ENCODE results near the gene SIGMAR1. TPM values are rescaled to one million over a fixed set of nuclear protein-coding genes. Genes with fewer than 3 reads are reported as not detected.

The SIGMAR1 gene
- total RNA-seq (10 to 100 TPM; 15.8 to 31.7 (median 22.3) TPM), polyA plus RNA-seq (10 to 100 TPM; 23.8 to 54.0 TPM)
- long read RNA-seq, donor 1, transcript SIGMAR1-201 (4 exons, 1,656 nt), result major isoform, 28 of 39 reads
- long read RNA-seq, donor 1, partial matches to known transcripts, result 0 of 39 reads
- long read RNA-seq, donor 1, other reads (novel, unspliced or antisense), result 10 of 39 reads
- long read RNA-seq, donor 2, transcript SIGMAR1-201 (4 exons, 1,656 nt), result major isoform, 27 of 34 reads
- long read RNA-seq, donor 2, partial matches to known transcripts, result 0 of 34 reads
- long read RNA-seq, donor 2, other reads (novel, unspliced or antisense), result 6 of 34 reads
- long read RNA-seq, donor 3, transcript SIGMAR1-207 (3 exons, 610 nt), result minor isoform, 5 of 108 reads
- long read RNA-seq, donor 3, transcript SIGMAR1-201 (4 exons, 1,656 nt), result major isoform, 94 of 108 reads
- long read RNA-seq, donor 3, partial matches to known transcripts, result 0 of 108 reads
- long read RNA-seq, donor 3, other reads (novel, unspliced or antisense), result 6 of 108 reads

GRCh38 chr9:34637356-34638137 lies at the start of gene SIGMAR1:
TSS of gene SIGMAR1 (minus strand) at chr9:34637787. CDS start at chr9:34637697, 90 bp downstream.
- peak; percentile 95 to 97 (median 96) for ATAC-seq
- Histone ChIP-seq H3K4me1 (peaks cover 5 to 38% (median 27%) of the 10 kb centered on the region in 9 donors), H3K36me3 (peaks cover 0 to 12% (median 0%) of the 10 kb centered on the region in 9 donors), H3K27me3 (no peaks in the 10 kb centered on the region), H3K4me3 (peak within 1 kb of the TSS; percentile 67 to 88 (median 76)), H3K27ac (peak within 1 kb of the TSS; percentile 66 to 96 (median 88)), H3K9me3 (no peaks in the 10 kb centered on the region)
- intact Hi-C loops (cut with DNase I), result no loop called here
- peak; percentile 94 to 95 for DNase-seq
- 0% methylated on average over 74 of the region's 74 CpGs for WGBS, 2 donors
- TF ChIP-seq CTCF (IDR thresholded peaks at IDR 0.05), result peak in 1 of 9 donors; percentile 5

GRCh38 chr9:34686732-34687131 lies 49.1 kb upstream of the SIGMAR1 start:
- no peak for TF ChIP-seq CTCF (IDR thresholded peaks at IDR 0.05)
- no peak overlapping the region for H3K4me3 ChIP-seq
- H3K36me3 ChIP-seq, result peaks cover 0 to 2% (median 0%) of the 10 kb centered on the region in 9 donors
- H3K9me3 ChIP-seq, result no peaks in the 10 kb centered on the region
- H3K27me3 ChIP-seq, result no peaks in the 10 kb centered on the region
- intact Hi-C loops (cut with DNase I), result no loop called here
- DNase-seq, result no peak
- peak overlapping the region in 1 of 10 donors; percentile 12 for H3K27ac ChIP-seq
- 51 to 55% methylated on average over 1 of the region's 1 CpG for WGBS, 2 donors
- no peak for ATAC-seq
- peaks cover 0 to 40% (median 0%) of the 10 kb centered on the region in 9 donors for H3K4me1 ChIP-seq

- Histone ChIP-seq H3K27me3 (no peaks in the 10 kb centered on the region), H3K4me1 (peaks cover 0 to 38% (median 0%) of the 10 kb centered on the region in 9 donors), H3K36me3 (peaks cover 0 to 7% (median 0%) of the 10 kb centered on the region in 9 donors), H3K9me3 (no peaks in the 10 kb centered on the region), H3K27ac (peak overlapping the region in 1 of 10 donors; percentile 38), H3K4me3 (no peak overlapping the region)
- no peak for TF ChIP-seq CTCF (IDR thresholded peaks at IDR 0.05)
- intact Hi-C loops (cut with DNase I), result no loop called here
- peak in 3 of 8 donors; percentile 43 to 53 (median 45) for ATAC-seq
- 76 to 84% methylated on average over 5 of the region's 5 CpGs for WGBS, 2 donors
- DNase-seq, result peak in 1 of 2 donors; percentile 21
Measured at GRCh38 chr9:34686231-34686630, 48.6 kb upstream of the SIGMAR1 start.

- 78 to 84% methylated on average over 4 of the region's 4 CpGs for WGBS, 2 donors
- DNase-seq (no peak), ATAC-seq (no peak)
- H3K9me3 ChIP-seq, result no peaks in the 10 kb centered on the region
- peaks cover 0 to 32% (median 0%) of the 10 kb centered on the region in 9 donors for H3K4me1 ChIP-seq
- H3K27ac ChIP-seq, result peak overlapping the region in 1 of 10 donors; percentile 38
- intact Hi-C loops (cut with DNase I), result no loop called here
- no peaks in the 10 kb centered on the region for H3K27me3 ChIP-seq
- H3K36me3 ChIP-seq, result peaks cover 0 to 7% (median 0%) of the 10 kb centered on the region in 9 donors
- H3K4me3 ChIP-seq, result no peak overlapping the region
- no peak for TF ChIP-seq CTCF (IDR thresholded peaks at IDR 0.05)
Measured at GRCh38 chr9:34685591-34685990, 48.0 kb upstream of the SIGMAR1 start.
